ENCODE measurements around the gene BMP2K.
"Not testable (repeated sequence)": the region's sequence is repeated elsewhere in the genome, so short reads cannot be mapped to it uniquely, and the experiment has no call there.

BMP2K gene

GRCh38 chr4:78863991-78864390 is 87.8 kb downstream of the BMP2K start:
- Histone ChIP-seq H3K4me1 (ENCODE audit: control insufficient read depth, low read length) (no peaks in the 10 kb centered on the region), H3K27ac (ENCODE audit: low read depth, low read length) (no peak overlapping the region), H4K20me1 (ENCODE audit: control insufficient read depth, insufficient read depth, low read depth, low read length) (no peaks in the 10 kb centered on the region), H3K27me3 (ENCODE audit: control insufficient read depth, low read length) (no peaks in the 10 kb centered on the region), H3K4me3 (ENCODE audit: low read length) (no peak overlapping the region), H3K79me2 (ENCODE audit: control insufficient read depth, low read length) (no peaks in the 10 kb centered on the region), H3K4me2 (ENCODE audit: low read length) (no peak overlapping the region), H3K9me3 (ENCODE audit: control insufficient read depth, insufficient read depth, low read length) (no peaks in the 10 kb centered on the region), H3F3A (ENCODE audit: control insufficient read depth, insufficient read depth) (0 out of 2 replicates have a peak, but pooled peaks cover 2% of the 10 kb centered on the region), H3K36me3 (ENCODE audit: control insufficient read depth, low read length) (peaks cover 24% of the 10 kb centered on the region), H3K9me2 (replicated peaks; ENCODE audit: control insufficient read depth, low read length) (no peaks in the 10 kb centered on the region)
- TF ChIP-seq EZH2phosphoT487 (IDR thresholded peaks at IDR 0.05; ENCODE audit: borderline replicate concordance, low read length) (no peak), CTCF (IDR thresholded peaks at IDR 0.05; ENCODE audit: low read depth, low read length, poor library complexity, severe bottlenecking) (no peak)

GRCh38 chr4:78864405-78865024 is 88.4 kb downstream of the BMP2K start:
- no peaks in the 10 kb centered on the region for H3K4me1 ChIP-seq (ENCODE audit: control insufficient read depth, low read length)
- no peaks in the 10 kb centered on the region for H4K20me1 ChIP-seq (ENCODE audit: control insufficient read depth, insufficient read depth, low read depth, low read length)

GRCh38 chr4:78865451-78865850 is 89.3 kb downstream of the BMP2K start:
- no peaks in the 10 kb centered on the region for H3K4me1 ChIP-seq (ENCODE audit: control insufficient read depth, low read length)
- H3K36me3 ChIP-seq (ENCODE audit: control insufficient read depth, low read length), result peaks cover 16% of the 10 kb centered on the region
- H3K27me3 ChIP-seq (ENCODE audit: control insufficient read depth, low read length), result no peaks in the 10 kb centered on the region
- no peaks in the 10 kb centered on the region for H3K9me3 ChIP-seq (ENCODE audit: control insufficient read depth, insufficient read depth, low read length)
- H3F3A ChIP-seq (ENCODE audit: control insufficient read depth, insufficient read depth), result 0 out of 2 replicates have a peak, but pooled peaks cover 2% of the 10 kb centered on the region
- H3K79me2 ChIP-seq (ENCODE audit: control insufficient read depth, low read length), result no peaks in the 10 kb centered on the region
- H3K27ac ChIP-seq (ENCODE audit: low read depth, low read length), result no peak overlapping the region
- no peak overlapping the region for H3K4me3 ChIP-seq (ENCODE audit: low read length)
- H4K20me1 ChIP-seq (ENCODE audit: control insufficient read depth, insufficient read depth, low read depth, low read length), result no peaks in the 10 kb centered on the region
- H3K9me2 ChIP-seq (replicated peaks; ENCODE audit: control insufficient read depth, low read length), result no peaks in the 10 kb centered on the region
- H3K4me2 ChIP-seq (ENCODE audit: low read length), result no peak overlapping the region
- no peak for TF ChIP-seq EZH2phosphoT487 (IDR thresholded peaks at IDR 0.05; ENCODE audit: borderline replicate concordance, low read length)
- TF ChIP-seq CTCF (IDR thresholded peaks at IDR 0.05; ENCODE audit: low read depth, low read length, poor library complexity, severe bottlenecking), result no peak

More at GRCh38 chr4:78864405-78865024, 88.4 kb downstream of the BMP2K start:
- Histone ChIP-seq H3K27ac (ENCODE audit: low read depth, low read length) (no peak overlapping the region), H3K79me2 (ENCODE audit: control insufficient read depth, low read length) (no peaks in the 10 kb centered on the region), H3F3A (ENCODE audit: control insufficient read depth, insufficient read depth) (0 out of 2 replicates have a peak, but pooled peaks cover 2% of the 10 kb centered on the region), H3K4me3 (ENCODE audit: low read length) (no peak overlapping the region), H3K27me3 (ENCODE audit: control insufficient read depth, low read length) (no peaks in the 10 kb centered on the region), H3K4me2 (ENCODE audit: low read length) (no peak overlapping the region), H3K36me3 (ENCODE audit: control insufficient read depth, low read length) (peaks cover 21% of the 10 kb centered on the region), H3K9me3 (ENCODE audit: control insufficient read depth, insufficient read depth, low read length) (no peaks in the 10 kb centered on the region), H3K9me2 (replicated peaks; ENCODE audit: control insufficient read depth, low read length) (no peaks in the 10 kb centered on the region)
- peak; percentile 76 for TF ChIP-seq CTCF (IDR thresholded peaks at IDR 0.05; ENCODE audit: low read depth, low read length, poor library complexity, severe bottlenecking)
- TF ChIP-seq EZH2phosphoT487 (IDR thresholded peaks at IDR 0.05; ENCODE audit: borderline replicate concordance, low read length), result no peak

GRCh38 chr4:78868712-78869111 is 92.6 kb downstream of the BMP2K start:
- not testable (repeated sequence) for H3F3A ChIP-seq (ENCODE audit: control insufficient read depth, insufficient read depth); H3K27me3 ChIP-seq (ENCODE audit: control insufficient read depth, low read length); H3K79me2 ChIP-seq (ENCODE audit: control insufficient read depth, low read length); H3K4me3 ChIP-seq (ENCODE audit: low read length); H4K20me1 ChIP-seq (ENCODE audit: control insufficient read depth, insufficient read depth, low read depth, low read length); H3K4me1 ChIP-seq (ENCODE audit: control insufficient read depth, low read length); H3K9me3 ChIP-seq (ENCODE audit: control insufficient read depth, insufficient read depth, low read length); H3K4me2 ChIP-seq (ENCODE audit: low read length); H3K9me2 ChIP-seq (replicated peaks; ENCODE audit: control insufficient read depth, low read length); H3K27ac ChIP-seq (ENCODE audit: low read depth, low read length)
- H3K36me3 ChIP-seq (ENCODE audit: control insufficient read depth, low read length), result peaks cover 43% of the 10 kb centered on the region

Measured in DOHH2 (cell line).